GM12801 (cell line): ENCODE measurements around the gene ZNF516.

Experiments used
- CTCF ChIP-seq: IDR thresholded peaks from one replicate; pipeline ENCODE4 v1.5.1; 2011; ENCODE audit warnings: control low read depth; ENCODE audit not compliant: insufficient read length; ENCODE audit errors: extremely low read depth

The ZNF516 gene

GRCh38 chr18:76435316-76435989 lies 59.6 kb downstream of the ZNF516 start:
- no peak for TF ChIP-seq CTCF

- no peak for TF ChIP-seq CTCF
Observed at GRCh38 chr18:76434452-76434851, 60.6 kb downstream of the ZNF516 start.

GRCh38 chr18:76433788-76434187 lies 61.3 kb downstream of the ZNF516 start:
- TF ChIP-seq CTCF = no peak

- TF ChIP-seq CTCF = no peak
Observed at GRCh38 chr18:76432970-76433767, 61.9 kb downstream of the ZNF516 start.

- TF ChIP-seq CTCF = no peak
Observed at GRCh38 chr18:76432274-76432755, 62.7 kb downstream of the ZNF516 start.

- no peak for TF ChIP-seq CTCF
Observed at GRCh38 chr18:76431437-76432273, 63.4 kb downstream of the ZNF516 start.

GRCh38 chr18:76430636-76431035 lies 64.4 kb downstream of the ZNF516 start:
- TF ChIP-seq CTCF = no peak
